HepG2 (cell line): ENCODE data around the gene ZBTB46. TPM values are rescaled to one million over a fixed set of nuclear protein-coding genes. Genes with fewer than 3 reads are reported as not detected.

Experiments used
- ARID3A ChIP-seq: IDR thresholded peaks from 2 replicates; pipeline ENCODE4 v1.6.1; 2012; ENCODE audit warnings: low read depth, low read length, improper control_type of control experiment
- ARNTL ChIP-seq: sonication (generic); formaldehyde crosslinking; IDR thresholded peaks from 2 replicates; pipeline ENCODE4 v1.4.0; 2020; ENCODE audit warnings: mild to moderate bottlenecking, missing genetic modification reagents
- CBX2 ChIP-seq, 2 experiments: fragments of 200-600 bp in 1 of 2; sonication (generic); formaldehyde crosslinking in 1 of 2; IDR thresholded peaks; 2 replicates each; pipeline versions ENCODE4 v1.7.0 to v1.8.1; 2018 to 2022; ENCODE audit warnings: low read depth in 2 of 2, low read length in 1 of 2, mild to moderate bottlenecking in 1 of 2, missing genetic modification reagents in 1 of 2
- CEBPZ ChIP-seq: IDR thresholded peaks from 2 replicates; pipeline ENCODE4 v1.6.1; 2012; ENCODE audit warnings: low read length, improper control_type of control experiment
- GATAD1 ChIP-seq: IDR thresholded peaks from 2 replicates; pipeline ENCODE4 v1.6.1; 2016; ENCODE audit warnings: missing genetic modification reagents, missing compliant biosample characterization
- GLMP ChIP-seq: sonication (generic); formaldehyde crosslinking; IDR thresholded peaks from 2 replicates; pipeline ENCODE4 v1.9.0; 2021; ENCODE audit warnings: missing genetic modification reagents, mild to moderate bottlenecking, borderline replicate concordance
- HES4 ChIP-seq: sonication (generic); formaldehyde crosslinking; IDR thresholded peaks from 2 replicates; pipeline ENCODE4 v1.9.0; 2021; ENCODE audit warnings: mild to moderate bottlenecking, missing genetic modification reagents, borderline replicate concordance
- HNF1A ChIP-seq, 2 experiments: sonication (generic) in 1 of 2; formaldehyde crosslinking in 1 of 2; IDR thresholded peaks; 2 replicates each; pipeline versions ENCODE4 v1.4.0 to v1.6.1; 2016 to 2020; ENCODE audit warnings: borderline replicate concordance in 1 of 2, low read depth in 1 of 2, mild to moderate bottlenecking in 1 of 2, missing genetic modification reagents in 1 of 2
- ISX ChIP-seq: sonication (generic); formaldehyde crosslinking; conservative IDR thresholded peaks from 2 replicates; pipeline ENCODE4 v1.5.0; 2020; ENCODE audit warnings: missing genetic modification reagents
- PITX1 ChIP-seq: sonication (generic); formaldehyde crosslinking; IDR thresholded peaks from 2 replicates; pipeline ENCODE4 v1.5.1; 2020; ENCODE audit warnings: mild to moderate bottlenecking, missing genetic modification reagents
- SALL2 ChIP-seq: sonication (generic); formaldehyde crosslinking; IDR thresholded peaks from 2 replicates; pipeline ENCODE4 v1.8.1; 2023; ENCODE audit warnings: mild to moderate bottlenecking, missing genetic modification reagents, inconsistent platforms
- SNAPC2 ChIP-seq: sonication (generic); formaldehyde crosslinking; IDR thresholded peaks from 2 replicates; pipeline ENCODE4 v1.8.1; 2022; ENCODE audit warnings: mild to moderate bottlenecking, missing genetic modification reagents
- TOE1 ChIP-seq: sonication (generic); formaldehyde crosslinking; IDR thresholded peaks from 2 replicates; pipeline ENCODE4 v1.4.0; 2020; ENCODE audit warnings: mild to moderate bottlenecking, missing genetic modification reagents
- ZBTB20 ChIP-seq: sonication (generic); formaldehyde crosslinking; IDR thresholded peaks from 2 replicates; pipeline ENCODE4 v1.8.1; 2023; ENCODE audit warnings: missing genetic modification reagents, low read depth, mild to moderate bottlenecking, borderline replicate concordance
- ZNF17 ChIP-seq: sonication (generic); formaldehyde crosslinking; IDR thresholded peaks from 2 replicates; pipeline ENCODE4 v1.5.0; 2020; ENCODE audit warnings: mild to moderate bottlenecking, missing genetic modification reagents
- ZNF468 ChIP-seq: sonication (generic); formaldehyde crosslinking; IDR thresholded peaks from 2 replicates; pipeline ENCODE4 v1.8.0; 2022; ENCODE audit warnings: mild to moderate bottlenecking, moderate library complexity, missing genetic modification reagents
- ZNF672 ChIP-seq: sonication (generic); formaldehyde crosslinking; IDR thresholded peaks from 2 replicates; pipeline ENCODE4 v1.8.1; 2022; ENCODE audit warnings: missing genetic modification reagents
- ZSCAN25 ChIP-seq: sonication (generic); formaldehyde crosslinking; IDR thresholded peaks from 2 replicates; pipeline ENCODE4 v1.8.0; 2022; ENCODE audit warnings: mild to moderate bottlenecking, missing genetic modification reagents
- polyA plus RNA-seq, 8 experiments: library from polyadenylated mRNA; depleted of rRNA in 3 of 8; stranded (reverse) in 7 of 8; unstranded in 1 of 8; fragments of >200 nt; fragmentation: Illumina TruSeq in 4 of 8; extraction: Trizol in 4 of 8; gene quantifications; 2 replicates each; pipeline versions ENCODE4 v1.2.1 to v1.2.3, GENCODE V29; 2011 to 2016; ENCODE audit warnings: low read depth in 4 of 8, missing spikeins in 1 of 8, mixed read lengths in 1 of 8; ENCODE audit not compliant: insufficient read depth in 1 of 8
- total RNA-seq, 5 experiments: library from RNA; depleted of rRNA; stranded (reverse); fragments of >200 nt; fragmentation: Illumina TruSeq; extraction: Trizol; gene quantifications; 2 replicates each; pipeline ENCODE4 v1.2.3, GENCODE V29; 2016; ENCODE audit warnings: low read depth in 1 of 5

Gene ZBTB46
- total and polyA plus RNA-seq, 2 of the 13 experiments (the other 11 are each of a cell fraction or from before 2014, with no cell fraction given) = 1.6 to 13.5 TPM

- TF ChIP-seq HNF1A (IDR thresholded peaks at IDR 0.05; ENCODE audit: low read depth) = no peak
- peak; percentile 88 for TF ChIP-seq HNF1A (CRISPR knock-in tag; IDR thresholded peaks at IDR 0.05; ENCODE audit: borderline replicate concordance)
- peak; percentile 89 for TF ChIP-seq ZSCAN25 (CRISPR knock-in tag)
- no peak for TF ChIP-seq GLMP (CRISPR knock-in tag)
- TF ChIP-seq CEBPZ = no peak
- no peak for TF ChIP-seq ARID3A
- TF ChIP-seq ARNTL (CRISPR knock-in tag) = peak; percentile 73
- TF ChIP-seq ZNF468 (CRISPR knock-in tag) = peak; percentile 89
- no peak for TF ChIP-seq ZNF17 (CRISPR knock-in tag)
- TF ChIP-seq SNAPC2 (CRISPR knock-in tag) = peak; percentile 95
- no peak for TF ChIP-seq CBX2 (IDR thresholded peaks at IDR 0.05; ENCODE audit: low read depth, low read length)
- TF ChIP-seq CBX2 (CRISPR knock-in tag; IDR thresholded peaks at IDR 0.05; ENCODE audit: low read depth) = no peak
- TF ChIP-seq ISX = peak; percentile 24; the same call in 1 of the 2 replicates
- TF ChIP-seq TOE1 = peak; percentile 95
- TF ChIP-seq SALL2 (CRISPR knock-in tag) = peak; percentile 98
- no peak; the same call in 1 of the 2 replicates for TF ChIP-seq PITX1 (CRISPR knock-in tag)
- no peak; the same call in 1 of the 2 replicates for TF ChIP-seq ZBTB20 (CRISPR knock-in tag)
- TF ChIP-seq HES4 (CRISPR knock-in tag) = peak; percentile 86
- TF ChIP-seq ZNF672 = 0 out of 2 replicates have a peak, but pooled peaks have one; percentile 7
- peak; percentile 99 for TF ChIP-seq GATAD1 (CRISPR knock-in tag)
Observed at GRCh38 chr20:63707558-63708300, 123.3 kb downstream of the ZBTB46 start, which contains the start of the genes ARFRP1 and ZGPAT (continued).
